ENCODE measurements around the gene COG6. TPM values are rescaled to one million over a fixed set of nuclear protein-coding genes. Genes with fewer than 3 reads are reported as not detected.

The COG6 gene
- total and polyA plus RNA-seq, 4 experiments from 2014 or later, result 12.2 to 44.5 (median 27.7) TPM

- ChIA-PET POLR2A (ENCODE audit: partially characterized antibody) (no interaction called here), CTCF (ENCODE audit: partially characterized antibody) (interaction anchor here (1.6 kb wide), 1 partner anchor 9 kb away, joined by 5 read pairs; no protein-coding TSS in a partner anchor)
- Histone ChIP-seq H3K36me3 (ENCODE audit: insufficient read depth, low read length) (no peaks in the 10 kb centered on the region), H3K4me1 (ENCODE audit: insufficient read depth, low read length) (no peaks in the 10 kb centered on the region), H3K9me3 (ENCODE audit: control insufficient read depth in 1 of 2, low read length in 2 of 2) (no peaks in the 10 kb centered on the region), H3K27ac (ENCODE audit: low read depth, low read length) (no peak overlapping the region), H3K27me3 (ENCODE audit: insufficient read depth, low read length) (no peaks in the 10 kb centered on the region), H3K4me3 (ENCODE audit: low read length in 2 of 2) (no peak overlapping the region)
- peak overlapping the region in 2 of 7 donors; percentile 0 to 26 for H3K27ac Mint-ChIP-seq
- H3K36me3 Mint-ChIP-seq, result peaks cover 3 to 4% of the 10 kb centered on the region in 2 donors
- peaks cover 0 to 6% (median 1%) of the 10 kb centered on the region in 4 donors for H3K4me1 Mint-ChIP-seq
- no peaks in the 10 kb centered on the region for H3K9me3 Mint-ChIP-seq
- DNase-seq, result no peak
- H3K27me3 Mint-ChIP-seq, result no peaks in the 10 kb centered on the region
- H3K4me3 Mint-ChIP-seq, result no peak overlapping the region
- intact Hi-C loops (cut with micrococcal nuclease), result no loop called here
These were observed 112.5 kb downstream of the COG6 start for GRCh38 chr13:39767791-39768517.

- no peaks in the 10 kb centered on the region for H3K27me3 Mint-ChIP-seq
- no peak overlapping the region for H3K4me3 Mint-ChIP-seq
- no peaks in the 10 kb centered on the region for H3K9me3 Mint-ChIP-seq
- CTCF ChIA-PET (ENCODE audit: partially characterized antibody), result interaction anchor here (1.6 kb wide), 1 partner anchor 10 kb away, joined by 5 read pairs; no protein-coding TSS in a partner anchor
- intact Hi-C loops (cut with micrococcal nuclease), result no loop called here
- Histone ChIP-seq H3K4me1 (ENCODE audit: insufficient read depth, low read length) (no peaks in the 10 kb centered on the region), H3K27ac (ENCODE audit: low read depth, low read length) (no peak overlapping the region), H3K27me3 (ENCODE audit: insufficient read depth, low read length) (no peaks in the 10 kb centered on the region), H3K4me3 (ENCODE audit: low read length in 2 of 2) (no peak overlapping the region), H3K9me3 (ENCODE audit: control insufficient read depth in 1 of 2, low read length in 2 of 2) (no peaks in the 10 kb centered on the region), H3K36me3 (ENCODE audit: insufficient read depth, low read length) (no peaks in the 10 kb centered on the region)
- DNase-seq, result no peak
- peaks cover 3 to 4% of the 10 kb centered on the region in 2 donors for H3K36me3 Mint-ChIP-seq
- H3K27ac Mint-ChIP-seq, result no peak overlapping the region
- H3K4me1 Mint-ChIP-seq, result peaks cover 0 to 6% (median 1%) of the 10 kb centered on the region in 4 donors
- POLR2A ChIA-PET (ENCODE audit: partially characterized antibody), result no interaction called here
These were observed 113.5 kb downstream of the COG6 start for GRCh38 chr13:39768962-39769361.

DNA sequence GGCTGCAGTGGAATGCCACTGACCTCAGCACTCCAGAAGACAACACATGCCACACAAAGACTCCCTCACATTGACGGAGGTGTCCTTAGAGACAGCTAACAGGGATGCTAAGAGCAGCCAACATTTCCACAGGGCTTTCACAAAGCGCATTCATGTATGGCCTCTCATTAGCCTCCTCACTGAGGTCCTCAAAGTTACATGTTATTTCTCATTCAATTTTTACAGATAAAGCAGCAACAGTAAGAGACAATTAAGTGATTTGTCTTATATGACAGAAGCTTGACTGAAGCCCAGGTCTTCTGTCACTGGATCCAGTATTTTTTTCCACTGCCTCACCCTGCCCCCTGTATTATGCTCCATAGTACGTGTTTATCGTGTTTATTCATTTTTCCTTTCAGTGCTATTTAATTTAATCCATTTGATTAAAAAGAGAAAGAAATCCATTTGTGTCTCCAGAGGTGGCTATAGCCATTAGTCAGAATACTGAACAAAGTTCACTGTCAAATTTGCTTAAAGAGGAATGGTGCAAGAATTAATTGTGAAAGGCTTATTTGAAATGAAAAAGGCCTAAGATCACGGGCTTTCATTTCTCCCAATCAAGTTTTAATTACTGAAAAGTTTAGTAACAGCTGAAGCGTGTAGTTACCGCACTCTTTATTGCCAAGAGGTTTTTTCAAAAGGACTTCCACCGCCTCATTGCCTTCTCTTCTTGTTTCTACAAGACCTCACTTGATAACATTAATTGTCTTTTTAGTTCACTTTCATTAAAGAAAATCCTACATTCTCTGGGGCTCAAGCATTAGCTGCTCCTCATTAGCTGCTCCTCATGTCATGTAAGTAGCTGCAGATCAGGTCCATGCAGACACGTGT, 115.0 kb downstream of the COG6 start:
- POLR2A ChIA-PET (ENCODE audit: partially characterized antibody), result no interaction called here
- intact Hi-C loops (cut with micrococcal nuclease), result no loop called here

GRCh38 chr13:39773833-39774232, 118.4 kb downstream of the COG6 start:
- Mint-ChIP-seq H3K4me3 (no peak overlapping the region), H3K27me3 (no peaks in the 10 kb centered on the region), H3K27ac (no peak overlapping the region), H3K9me3 (no peaks in the 10 kb centered on the region), H3K4me1 (peaks cover 15 to 21% (median 18%) of the 10 kb centered on the region in 4 donors), H3K36me3 (peaks cover 3 to 4% of the 10 kb centered on the region in 2 donors)
- Histone ChIP-seq H3K4me1 (ENCODE audit: insufficient read depth, low read length) (peaks cover 16% of the 10 kb centered on the region), H3K27ac (ENCODE audit: low read depth, low read length) (no peak overlapping the region), H3K36me3 (ENCODE audit: insufficient read depth, low read length) (no peaks in the 10 kb centered on the region), H3K27me3 (ENCODE audit: insufficient read depth, low read length) (no peaks in the 10 kb centered on the region), H3K9me3 (ENCODE audit: control insufficient read depth in 1 of 2, low read length in 2 of 2) (no peaks in the 10 kb centered on the region), H3K4me3 (ENCODE audit: low read length in 2 of 2) (no peak overlapping the region)
- ChIA-PET POLR2A (ENCODE audit: partially characterized antibody) (no interaction called here), CTCF (ENCODE audit: partially characterized antibody) (interaction anchor here (0.7 to 6.4 kb wide), 4 partner anchors 10 to 909 kb away, joined by 3 to 62 read pairs (median 6); no protein-coding TSS in a partner anchor)
- no peak for DNase-seq
- intact Hi-C loops (cut with micrococcal nuclease), result no loop called here

More for the DNA sequence above, 115.0 kb downstream of the COG6 start:
- Mint-ChIP-seq H3K4me3 (no peak overlapping the region), H3K9me3 (no peaks in the 10 kb centered on the region), H3K27ac (no peak overlapping the region), H3K4me1 (peaks cover 0 to 6% (median 1%) of the 10 kb centered on the region in 4 donors), H3K27me3 (no peaks in the 10 kb centered on the region), H3K36me3 (peaks cover 3 to 4% of the 10 kb centered on the region in 2 donors)
- no peaks in the 10 kb centered on the region for H3K4me1 ChIP-seq (ENCODE audit: insufficient read depth, low read length)
- H3K27ac ChIP-seq (ENCODE audit: low read depth, low read length), result no peak overlapping the region
- no peak for DNase-seq
- no peaks in the 10 kb centered on the region for H3K9me3 ChIP-seq (ENCODE audit: control insufficient read depth in 1 of 2, low read length in 2 of 2)
- H3K36me3 ChIP-seq (ENCODE audit: insufficient read depth, low read length), result no peaks in the 10 kb centered on the region
- no peaks in the 10 kb centered on the region for H3K27me3 ChIP-seq (ENCODE audit: insufficient read depth, low read length)
- no peak overlapping the region for H3K4me3 ChIP-seq (ENCODE audit: low read length in 2 of 2)
- CTCF ChIA-PET (ENCODE audit: partially characterized antibody), result no interaction called here

DNA sequence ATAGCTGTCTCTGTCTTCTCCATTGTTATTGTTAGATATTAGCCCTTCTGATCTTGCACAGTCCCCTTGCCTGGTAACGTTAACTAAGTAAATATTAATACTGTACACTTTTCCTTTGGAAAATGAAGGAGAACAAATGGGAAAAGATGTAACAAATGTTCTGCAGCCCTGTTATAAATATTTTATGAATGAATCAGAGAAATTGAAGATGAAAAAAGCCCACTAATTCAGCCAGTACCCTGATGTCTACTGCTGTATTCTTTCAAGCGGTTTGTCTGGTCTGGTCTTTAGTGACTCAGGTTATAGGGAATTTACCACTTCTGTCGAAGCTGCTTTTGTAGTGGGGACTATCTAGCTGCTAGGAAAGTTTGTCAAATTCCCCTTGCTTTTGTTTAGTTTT, 121.0 kb downstream of the COG6 start:
- H3K27me3 ChIP-seq (ENCODE audit: insufficient read depth, low read length), result no peaks in the 10 kb centered on the region
- Mint-ChIP-seq H3K36me3 (peaks cover 3 to 4% of the 10 kb centered on the region in 2 donors), H3K27ac (no peak overlapping the region), H3K4me1 (peaks cover 25 to 33% (median 29%) of the 10 kb centered on the region in 4 donors), H3K9me3 (peaks cover 0 to 2% (median 0%) of the 10 kb centered on the region in 8 donors), H3K27me3 (no peaks in the 10 kb centered on the region), H3K4me3 (no peak overlapping the region)
- H3K4me3 ChIP-seq (ENCODE audit: low read length in 2 of 2), result no peak overlapping the region
- CTCF ChIA-PET (ENCODE audit: partially characterized antibody), result interaction anchor here (1.1 to 6.4 kb wide), 6 partner anchors 10 to 907 kb away, joined by 3 to 102 read pairs (median 4); no protein-coding TSS in a partner anchor
- no peak overlapping the region for H3K27ac ChIP-seq (ENCODE audit: low read depth, low read length)
- H3K9me3 ChIP-seq (ENCODE audit: control insufficient read depth in 1 of 2, low read length in 2 of 2), result no peaks in the 10 kb centered on the region
- POLR2A ChIA-PET (ENCODE audit: partially characterized antibody), result interaction anchor here (1.3 kb wide), 1 partner anchor 166 kb away, joined by 3 read pairs; no protein-coding TSS in a partner anchor
- DNase-seq, result peak in 1 of 5 donors; percentile 28
- intact Hi-C loops (cut with micrococcal nuclease), result loop anchor here (5.0 kb wide), 2 partner anchors 711 to 891 kb away; partner anchors contain the start of gene FOXO1
- H3K4me1 ChIP-seq (ENCODE audit: insufficient read depth, low read length), result peaks cover 29% of the 10 kb centered on the region
- no peaks in the 10 kb centered on the region for H3K36me3 ChIP-seq (ENCODE audit: insufficient read depth, low read length)

DNA sequence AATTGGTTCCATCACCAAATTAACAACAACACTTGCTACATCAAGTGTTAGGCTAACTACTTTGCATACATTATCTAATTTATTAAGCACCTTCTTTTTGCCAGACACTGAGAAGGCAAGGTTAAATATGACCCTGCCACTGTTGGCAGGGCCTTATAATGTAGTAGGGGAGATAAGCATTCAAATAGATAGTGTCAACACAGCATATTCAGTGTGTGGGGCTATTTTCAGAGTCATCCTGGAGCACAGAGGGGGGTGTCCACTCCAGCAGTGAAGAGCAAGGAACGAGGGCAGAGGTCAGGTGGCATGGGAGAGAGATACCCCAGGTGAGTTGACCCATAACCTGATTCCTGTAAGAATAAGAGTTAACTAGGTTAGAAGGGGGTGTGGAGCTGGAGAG, 121.6 kb downstream of the COG6 start:
- Mint-ChIP-seq H3K9me3 (peaks cover 0 to 2% (median 0%) of the 10 kb centered on the region in 8 donors), H3K4me3 (no peak overlapping the region), H3K27me3 (no peaks in the 10 kb centered on the region), H3K27ac (peak overlapping the region in 4 of 7 donors; percentile 22 to 78 (median 48)), H3K4me1 (peaks cover 25 to 33% (median 29%) of the 10 kb centered on the region in 4 donors), H3K36me3 (peaks cover 3% of the 10 kb centered on the region in 2 donors)
- DNase-seq, result no peak
- Histone ChIP-seq H3K9me3 (ENCODE audit: control insufficient read depth in 1 of 2, low read length in 2 of 2) (no peaks in the 10 kb centered on the region), H3K36me3 (ENCODE audit: insufficient read depth, low read length) (no peaks in the 10 kb centered on the region), H3K27me3 (ENCODE audit: insufficient read depth, low read length) (no peaks in the 10 kb centered on the region), H3K27ac (ENCODE audit: low read depth, low read length) (no peak overlapping the region), H3K4me1 (ENCODE audit: insufficient read depth, low read length) (peaks cover 29% of the 10 kb centered on the region), H3K4me3 (ENCODE audit: low read length in 2 of 2) (no peak overlapping the region)
- ChIA-PET POLR2A (ENCODE audit: partially characterized antibody) (interaction anchor here (0.5 kb wide), 1 partner anchor 836 kb away, joined by 3 read pairs; no protein-coding TSS in a partner anchor), CTCF (ENCODE audit: partially characterized antibody) (interaction anchor here (1.1 to 6.4 kb wide), 6 partner anchors 11 to 1000 kb away, joined by 3 to 102 read pairs (median 14); no protein-coding TSS in a partner anchor)
- intact Hi-C loops (cut with micrococcal nuclease), result loop anchor here (5.0 kb wide), 2 partner anchors 710 to 890 kb away; partner anchors contain the start of gene FOXO1
